ENCODE measurements around the gene SLC19A1.

DNA sequence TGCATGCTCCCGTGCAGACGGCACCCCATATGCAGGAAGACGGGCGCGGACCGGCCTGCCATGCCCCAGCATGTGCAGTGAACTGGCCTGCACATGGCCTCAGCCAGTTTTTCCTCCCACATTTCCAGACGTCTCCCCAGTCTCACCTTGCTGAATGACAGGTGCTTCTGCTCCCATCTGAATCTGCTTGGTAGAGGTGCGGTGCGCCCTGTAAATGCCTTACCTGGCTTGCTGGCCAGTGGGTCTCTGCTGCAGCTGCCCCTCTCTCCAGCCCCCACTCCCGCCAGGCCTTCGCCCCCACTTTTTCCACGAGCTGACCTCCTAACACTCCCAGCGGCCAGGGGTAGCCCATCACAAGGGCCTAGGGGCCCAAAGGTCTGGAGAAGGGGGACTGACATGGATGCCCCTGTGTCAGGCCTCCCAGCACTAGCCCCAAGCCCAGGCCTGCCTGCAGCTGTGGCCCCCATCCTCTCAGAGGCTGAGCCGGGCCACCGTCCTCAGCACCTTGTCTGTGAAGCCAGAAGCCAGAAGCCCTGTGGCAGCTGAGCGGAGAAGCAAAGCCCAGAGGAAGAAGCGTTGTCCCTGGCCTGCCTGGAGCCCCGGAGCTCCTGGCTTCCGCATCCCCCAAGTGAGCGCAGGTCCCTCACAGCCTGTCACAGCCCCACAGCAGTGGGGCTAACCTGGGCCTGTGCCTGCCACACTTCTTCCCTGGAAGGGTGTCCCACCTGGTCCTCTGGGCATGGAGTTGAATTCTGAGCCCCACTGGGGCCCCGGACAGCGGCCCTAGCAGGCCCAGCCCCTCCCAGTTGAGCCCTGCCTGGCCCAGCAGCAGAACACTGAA is 3.7 kb upstream of the SLC19A1 start:
- TF ChIP-seq CTCF (IDR thresholded peaks at IDR 0.05 in 4 of 5, conservative IDR thresholded peaks at IDR 0.05 in 1 of 5) = no peak
- TF ChIP-seq POLR2A (IDR thresholded peaks at IDR 0.05) = no peak
